Mesendoderm (in vitro differentiated cells): ENCODE results near the gene RNF213.
"Not testable (repeated sequence)": the region's sequence is repeated elsewhere in the genome, so short reads cannot be mapped to it uniquely, and the experiment has no call there.

Experiments
- DNase-seq: peaks from one replicate; pipeline ENCODE4 v3.0.0; 2013
- H2AK5ac ChIP-seq: 2 replicates; pipeline ENCODE4 v1.6.1; 2013; ENCODE audit warnings: low read length, inconsistent platforms
- H2BK120ac ChIP-seq: 2 replicates; pipeline ENCODE4 v1.6.1; 2013; ENCODE audit warnings: low read depth, mild to moderate bottlenecking, low read length, moderate library complexity, mixed read lengths
- H2BK15ac ChIP-seq: replicated peaks from 2 replicates; pipeline ENCODE4 v1.6.1; 2013; ENCODE audit warnings: low read depth, mild to moderate bottlenecking, moderate library complexity
- H2BK5ac ChIP-seq: 2 replicates; pipeline ENCODE4 v1.6.1; 2013; ENCODE audit warnings: low read length, inconsistent platforms
- H3K18ac ChIP-seq: 2 replicates; pipeline ENCODE4 v1.6.1; 2013; ENCODE audit warnings: mild to moderate bottlenecking, low read length, mixed read lengths
- H3K23ac ChIP-seq: one replicate; pipeline ENCODE4 v1.6.1; 2013; ENCODE audit warnings: low read length
- H3K27ac ChIP-seq: 2 replicates; pipeline ENCODE4 v1.5.1; 2013; ENCODE audit warnings: low read depth, mild to moderate bottlenecking, inconsistent platforms, low read length, moderate library complexity
- H3K27me3 ChIP-seq: 2 replicates; pipeline ENCODE4 v1.6.1; 2013; ENCODE audit warnings: low read length, control low read depth, mild to moderate bottlenecking, inconsistent platforms; ENCODE audit not compliant: insufficient read depth, poor library complexity
- H3K36me3 ChIP-seq: 2 replicates; pipeline ENCODE4 v1.6.1; 2013; ENCODE audit warnings: low read length, inconsistent platforms; ENCODE audit not compliant: control insufficient read depth, insufficient read depth
- H3K4ac ChIP-seq: one replicate; pipeline ENCODE4 v1.6.1; 2013; ENCODE audit warnings: low read depth, mild to moderate bottlenecking, low read length, moderate library complexity
- H3K4me1 ChIP-seq: 2 replicates; pipeline ENCODE4 v1.6.1; 2013; ENCODE audit warnings: low read depth, low read length, inconsistent platforms; ENCODE audit not compliant: control insufficient read depth
- H3K4me2 ChIP-seq: 2 replicates; pipeline ENCODE4 v1.6.1; 2013; ENCODE audit warnings: low read length
- H3K4me3 ChIP-seq: 2 replicates; pipeline ENCODE4 v1.5.1; 2013; ENCODE audit warnings: mild to moderate bottlenecking, low read length
- H3K56ac ChIP-seq: one replicate; pipeline ENCODE4 v1.6.1; 2013; ENCODE audit warnings: low read length
- H3K79me1 ChIP-seq: 2 replicates; pipeline ENCODE4 v1.6.1; 2013; ENCODE audit warnings: low read length, inconsistent platforms
- H3K79me2 ChIP-seq: 2 replicates; pipeline ENCODE4 v1.6.1; 2013; ENCODE audit warnings: mild to moderate bottlenecking, low read length; ENCODE audit not compliant: control insufficient read depth, insufficient read depth
- H3K9ac ChIP-seq: 2 replicates; pipeline ENCODE4 v1.6.1; 2013; ENCODE audit warnings: low read length, inconsistent platforms
- H4K5ac ChIP-seq: one replicate; pipeline ENCODE4 v1.6.1; 2013; ENCODE audit warnings: low read length
- H4K8ac ChIP-seq: one replicate; pipeline ENCODE4 v1.6.1; 2013; ENCODE audit warnings: low read depth, mild to moderate bottlenecking, control low read depth, low read length, moderate library complexity
- WGBS: extraction: QIAGEN DNeasy Blood & Tissue Kit; methylation state at CpG from one replicate; pipeline ENCODE4 v1.1.7; 2013; ENCODE audit warnings: low lambda C conversion rate, missing lambda C conversion rate; ENCODE audit not compliant: insufficient coverage; ENCODE audit errors: extremely low coverage; 5-methylcytosine and 5-hydroxymethylcytosine counted together

The RNF213 gene

DNA sequence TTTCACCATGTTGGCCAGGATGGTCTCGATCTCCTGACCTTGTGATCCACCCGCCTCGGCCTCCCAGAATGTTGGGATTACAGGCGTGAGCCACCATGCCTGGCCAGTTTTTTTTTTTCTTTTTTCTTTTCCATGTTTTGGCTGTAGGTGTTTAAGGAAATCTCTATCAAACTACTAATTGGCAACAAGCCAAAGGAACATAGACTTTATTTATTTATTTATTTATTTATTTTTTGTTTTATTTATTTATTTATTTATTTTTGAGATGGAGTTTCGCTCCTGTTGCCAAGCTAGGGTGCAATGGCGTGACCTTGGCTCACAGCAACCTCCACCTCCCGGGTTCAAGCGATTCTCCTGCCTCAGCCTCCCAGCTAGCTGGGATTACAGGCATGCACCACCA is 15.2 kb downstream of the RNF213 start:
- H2BK5ac ChIP-seq, H3K56ac ChIP-seq, DNase-seq, H2AK5ac ChIP-seq, H3K27ac ChIP-seq, H3K36me3 ChIP-seq, H3K23ac ChIP-seq, H3K4me1 ChIP-seq, H2BK120ac ChIP-seq, H3K4me2 ChIP-seq, H3K27me3 ChIP-seq, H2BK15ac ChIP-seq, H3K9ac ChIP-seq, H3K18ac ChIP-seq, H3K4me3 ChIP-seq, H3K4ac ChIP-seq, H4K5ac ChIP-seq, H3K79me1 ChIP-seq, H4K8ac ChIP-seq, H3K79me2 ChIP-seq: not testable (repeated sequence)
- WGBS, result no CpG with 5 or more reads among the region's 8 CpGs

DNA sequence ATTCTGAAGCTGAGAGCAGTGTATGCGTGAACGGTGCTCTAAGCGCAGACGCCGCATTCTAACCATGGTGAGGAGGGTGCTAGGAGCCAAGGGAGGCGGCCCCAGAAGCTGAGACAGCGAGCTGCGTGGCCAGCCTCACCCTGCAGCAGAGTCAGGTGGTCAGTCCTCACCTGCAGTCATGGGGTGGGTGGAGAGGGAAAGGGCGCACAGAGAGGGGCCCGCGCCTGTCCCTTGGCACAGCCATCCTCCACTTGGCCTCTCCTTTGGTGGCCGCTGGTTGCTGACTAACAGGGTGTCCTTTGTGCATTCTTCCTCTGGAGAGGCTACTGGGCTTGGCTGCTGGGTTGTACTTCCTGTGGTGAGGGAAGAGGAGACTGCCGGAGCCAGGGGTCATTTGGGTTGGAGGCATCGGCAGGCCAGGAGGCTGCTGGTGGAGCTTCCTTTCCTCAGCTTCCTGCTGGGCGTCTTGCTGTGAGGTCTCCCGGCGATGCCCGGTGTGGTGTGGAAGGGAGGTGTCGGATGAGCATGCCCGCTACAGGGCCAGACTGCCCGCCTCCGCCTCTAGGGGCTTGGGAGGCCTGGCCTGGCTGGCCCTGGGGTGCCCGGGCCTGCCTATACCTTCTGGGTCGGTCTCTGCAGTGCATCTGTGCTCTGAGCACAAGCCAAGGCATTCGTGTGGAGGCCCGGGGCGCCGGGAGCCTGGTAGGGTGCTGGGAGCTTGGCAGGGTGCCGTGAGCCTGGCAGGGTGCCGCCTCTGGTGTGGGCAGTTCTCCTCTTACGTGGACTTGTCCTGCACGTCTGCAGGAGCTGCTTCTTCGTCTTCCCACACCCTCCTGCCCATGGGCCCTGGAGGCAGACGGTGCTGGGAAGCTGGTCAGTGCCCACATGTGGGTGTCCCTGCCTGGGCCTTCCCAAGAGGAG is 17.4 kb downstream of the RNF213 start:
- H3K36me3 ChIP-seq, result no peaks in the 10 kb centered on the region
- peak overlapping the region; percentile 10 for H3K56ac ChIP-seq
- no CpG with 5 or more reads among the region's 34 CpGs for WGBS
- H2BK15ac ChIP-seq, result no peak overlapping the region
- no peak overlapping the region for H2BK120ac ChIP-seq
- H2AK5ac ChIP-seq, result no peak overlapping the region
- no peak overlapping the region for H3K4ac ChIP-seq
- H3K4me3 ChIP-seq, result no peak overlapping the region
- no peaks in the 10 kb centered on the region for H3K79me2 ChIP-seq
- no peak for DNase-seq
- no peak overlapping the region for H4K5ac ChIP-seq
- H3K4me2 ChIP-seq, result no peak overlapping the region
- H4K8ac ChIP-seq, result no peak overlapping the region
- H3K27ac ChIP-seq, result no peak overlapping the region
- no peak overlapping the region for H3K9ac ChIP-seq
- H3K4me1 ChIP-seq, result no peaks in the 10 kb centered on the region
- no peak overlapping the region for H2BK5ac ChIP-seq
- no peaks in the 10 kb centered on the region for H3K79me1 ChIP-seq
- no peak overlapping the region for H3K23ac ChIP-seq
- no peak overlapping the region for H3K18ac ChIP-seq
- no peaks in the 10 kb centered on the region for H3K27me3 ChIP-seq

DNA sequence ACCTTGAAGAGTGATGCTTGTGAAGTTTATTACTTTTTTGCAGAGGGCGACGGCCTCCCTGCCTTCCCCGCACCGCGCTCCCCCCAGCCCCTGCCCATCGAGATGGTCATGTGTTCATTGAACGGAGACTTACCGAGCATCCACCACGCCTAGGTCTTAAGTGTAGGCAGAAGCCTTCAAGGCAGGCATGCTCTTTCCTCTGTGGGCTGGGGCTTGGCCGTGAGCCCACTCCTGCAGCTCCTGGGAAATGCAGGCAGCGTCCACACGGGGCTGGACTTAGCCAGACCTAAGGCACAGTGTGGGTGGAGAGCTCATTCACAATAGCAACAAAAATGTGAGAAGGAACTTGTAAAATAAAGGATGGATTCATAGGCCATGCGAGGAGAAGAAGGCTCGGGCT is 19.2 kb downstream of the RNF213 start:
- no peak overlapping the region for H4K5ac ChIP-seq
- no peak overlapping the region for H4K8ac ChIP-seq
- H3K27me3 ChIP-seq, result no peaks in the 10 kb centered on the region
- no CpG with 5 or more reads among the region's 14 CpGs for whole genome bisulfite sequencing
- no peak overlapping the region for H3K27ac ChIP-seq
- H3K18ac ChIP-seq, result no peak overlapping the region
- H2BK120ac ChIP-seq, result no peak overlapping the region
- no peak overlapping the region for H3K56ac ChIP-seq
- no peak overlapping the region for H3K9ac ChIP-seq
- no peak overlapping the region for H3K23ac ChIP-seq
- no peak for DNase-seq
- H2AK5ac ChIP-seq, result no peak overlapping the region
- no peak overlapping the region for H3K4ac ChIP-seq
- no peak overlapping the region for H2BK5ac ChIP-seq
- no peak overlapping the region for H3K4me3 ChIP-seq
- no peak overlapping the region for H3K4me2 ChIP-seq
- H3K79me1 ChIP-seq, result no peaks in the 10 kb centered on the region
- no peaks in the 10 kb centered on the region for H3K36me3 ChIP-seq
- H3K4me1 ChIP-seq, result no peaks in the 10 kb centered on the region
- H3K79me2 ChIP-seq, result no peaks in the 10 kb centered on the region
- H2BK15ac ChIP-seq, result no peak overlapping the region

DNA sequence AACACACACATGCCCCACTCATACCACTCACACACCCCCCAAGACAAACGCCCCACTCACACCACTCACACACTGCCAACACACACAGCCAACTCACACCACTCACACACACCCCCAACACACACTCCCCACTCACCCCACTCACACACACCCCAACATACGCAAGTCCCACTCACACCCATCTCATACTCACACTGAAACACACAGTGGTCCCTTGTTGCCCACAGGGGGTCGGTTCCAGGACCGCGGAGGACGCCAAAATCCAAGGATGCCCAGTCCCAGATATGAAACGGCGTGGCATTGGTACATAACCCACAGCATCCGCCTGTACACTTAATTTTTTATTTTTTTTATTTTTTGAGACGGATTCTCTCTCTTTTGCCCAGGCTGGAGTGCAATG is 20.9 kb downstream of the RNF213 start:
- H3K4me3 ChIP-seq, result no peak overlapping the region
- H3K36me3 ChIP-seq, result no peaks in the 10 kb centered on the region
- H3K4ac ChIP-seq, result no peak overlapping the region
- no peak overlapping the region for H2AK5ac ChIP-seq
- no peak overlapping the region for H3K18ac ChIP-seq
- no peaks in the 10 kb centered on the region for H3K27me3 ChIP-seq
- H3K79me2 ChIP-seq, result no peaks in the 10 kb centered on the region
- H3K4me1 ChIP-seq, result no peaks in the 10 kb centered on the region
- H3K79me1 ChIP-seq, result no peaks in the 10 kb centered on the region
- no peak overlapping the region for H3K23ac ChIP-seq
- H3K27ac ChIP-seq, result no peak overlapping the region
- 100% methylated on average over 1 of the region's 10 CpGs for WGBS
- H2BK15ac ChIP-seq, result no peak overlapping the region
- H4K5ac ChIP-seq, result no peak overlapping the region
- no peak for DNase-seq
- H2BK5ac ChIP-seq, result no peak overlapping the region
- no peak overlapping the region for H4K8ac ChIP-seq
- no peak overlapping the region for H3K9ac ChIP-seq
- no peak overlapping the region for H2BK120ac ChIP-seq
- no peak overlapping the region for H3K4me2 ChIP-seq
- no peak overlapping the region for H3K56ac ChIP-seq

DNA sequence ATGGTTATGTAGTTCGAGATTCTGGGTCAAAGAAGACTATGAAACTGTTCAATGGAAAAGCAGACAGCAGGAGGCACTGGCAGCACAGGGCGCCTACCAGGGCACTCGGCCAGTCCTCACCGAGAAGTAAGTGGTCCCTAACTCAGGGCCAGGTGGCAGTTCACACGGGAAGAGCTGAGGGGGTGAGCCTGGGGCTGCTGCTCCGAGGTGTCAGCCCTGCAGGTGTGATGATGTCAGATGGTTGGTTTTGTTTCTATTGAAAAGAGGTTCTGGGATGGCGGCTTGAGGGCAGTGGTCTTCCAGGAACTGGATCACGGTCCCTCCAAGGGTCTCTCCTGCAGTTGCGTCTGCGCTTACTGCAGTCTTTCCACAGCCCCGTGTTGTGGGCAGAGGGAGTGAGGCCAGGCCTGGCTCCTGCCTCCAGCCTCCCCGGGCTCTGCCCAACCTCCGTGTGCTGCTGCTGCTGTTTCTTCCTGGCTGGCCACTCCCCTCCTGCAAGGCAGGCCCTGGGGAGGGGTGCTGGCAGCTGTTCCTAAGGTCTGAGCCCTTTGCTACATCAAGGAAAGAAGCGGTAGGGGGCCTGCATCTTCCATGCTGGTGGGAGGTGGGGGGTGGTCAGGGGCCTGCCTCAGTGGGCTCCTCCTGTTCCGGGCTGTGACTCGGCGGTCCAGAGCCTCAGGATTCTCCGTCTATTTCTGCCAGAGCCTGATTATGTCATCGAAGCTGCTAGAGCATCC is 22.6 kb downstream of the RNF213 start:
- H3K36me3 ChIP-seq, result no peaks in the 10 kb centered on the region
- no peak overlapping the region for H3K4me2 ChIP-seq
- no peak overlapping the region for H3K56ac ChIP-seq
- H3K23ac ChIP-seq, result no peak overlapping the region
- no peaks in the 10 kb centered on the region for H3K4me1 ChIP-seq
- no peak overlapping the region for H4K5ac ChIP-seq
- no peak overlapping the region for H2BK120ac ChIP-seq
- no peak overlapping the region for H3K9ac ChIP-seq
- no peak for DNase-seq
- H3K79me2 ChIP-seq, result no peaks in the 10 kb centered on the region
- no peak overlapping the region for H2BK5ac ChIP-seq
- H2AK5ac ChIP-seq, result no peak overlapping the region
- no peak overlapping the region for H3K4me3 ChIP-seq
- H4K8ac ChIP-seq, result no peak overlapping the region
- H2BK15ac ChIP-seq, result no peak overlapping the region
- no peak overlapping the region for H3K4ac ChIP-seq
- no peaks in the 10 kb centered on the region for H3K79me1 ChIP-seq
- no peaks in the 10 kb centered on the region for H3K27me3 ChIP-seq
- H3K18ac ChIP-seq, result no peak overlapping the region
- H3K27ac ChIP-seq, result no peak overlapping the region
- no CpG with 5 or more reads among the region's 19 CpGs for WGBS
